ENCODE measurements around the gene PLOD1. TPM values are rescaled to one million over a fixed set of nuclear protein-coding genes. Genes with fewer than 3 reads are reported as not detected.

The PLOD1 gene
- total RNA-seq (2014; rRNA removed; shearing (Covaris generic)): 176 and 183 TPM in 2 replicates

DNA sequence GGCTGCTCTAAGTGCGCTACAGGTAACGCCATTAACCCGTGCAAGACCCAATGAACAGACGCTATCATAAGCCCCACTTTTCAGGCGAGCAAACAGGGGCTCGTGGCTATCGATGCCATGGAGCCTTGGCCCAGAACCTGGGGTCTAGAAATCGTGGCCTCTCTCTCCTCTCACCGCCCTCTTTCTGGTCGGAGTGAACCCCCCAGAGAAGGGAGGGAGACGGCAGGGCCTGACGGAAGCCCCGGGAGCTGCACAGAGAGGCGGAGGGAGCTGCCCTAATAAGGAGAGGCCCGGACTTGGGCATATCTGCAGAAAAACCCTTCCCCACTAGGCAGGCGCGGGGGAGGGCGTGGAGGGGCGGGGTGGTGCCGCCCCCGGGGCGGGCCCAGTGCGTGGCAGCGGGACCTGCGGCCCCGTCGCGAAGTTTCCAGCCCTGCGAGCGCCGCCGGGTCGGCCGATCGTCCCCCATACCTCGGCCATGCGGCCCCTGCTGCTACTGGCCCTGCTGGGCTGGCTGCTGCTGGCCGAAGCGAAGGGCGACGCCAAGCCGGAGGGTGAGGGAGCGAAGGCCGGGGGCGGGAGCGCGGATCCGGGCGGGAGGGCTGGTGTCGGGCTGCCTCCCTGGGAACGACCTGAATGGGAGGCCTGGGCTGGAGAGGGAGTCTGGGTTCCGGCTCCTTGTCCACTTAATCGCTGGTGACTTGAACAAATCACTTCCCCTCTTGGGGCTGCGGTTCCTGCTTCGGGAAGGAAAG lies at the start of gene PLOD1:
TSS of gene PLOD1 (plus strand) at position 416 of the 755 bp plus-strand sequence. CDS start at position 479, 63 bp downstream.

DNA sequence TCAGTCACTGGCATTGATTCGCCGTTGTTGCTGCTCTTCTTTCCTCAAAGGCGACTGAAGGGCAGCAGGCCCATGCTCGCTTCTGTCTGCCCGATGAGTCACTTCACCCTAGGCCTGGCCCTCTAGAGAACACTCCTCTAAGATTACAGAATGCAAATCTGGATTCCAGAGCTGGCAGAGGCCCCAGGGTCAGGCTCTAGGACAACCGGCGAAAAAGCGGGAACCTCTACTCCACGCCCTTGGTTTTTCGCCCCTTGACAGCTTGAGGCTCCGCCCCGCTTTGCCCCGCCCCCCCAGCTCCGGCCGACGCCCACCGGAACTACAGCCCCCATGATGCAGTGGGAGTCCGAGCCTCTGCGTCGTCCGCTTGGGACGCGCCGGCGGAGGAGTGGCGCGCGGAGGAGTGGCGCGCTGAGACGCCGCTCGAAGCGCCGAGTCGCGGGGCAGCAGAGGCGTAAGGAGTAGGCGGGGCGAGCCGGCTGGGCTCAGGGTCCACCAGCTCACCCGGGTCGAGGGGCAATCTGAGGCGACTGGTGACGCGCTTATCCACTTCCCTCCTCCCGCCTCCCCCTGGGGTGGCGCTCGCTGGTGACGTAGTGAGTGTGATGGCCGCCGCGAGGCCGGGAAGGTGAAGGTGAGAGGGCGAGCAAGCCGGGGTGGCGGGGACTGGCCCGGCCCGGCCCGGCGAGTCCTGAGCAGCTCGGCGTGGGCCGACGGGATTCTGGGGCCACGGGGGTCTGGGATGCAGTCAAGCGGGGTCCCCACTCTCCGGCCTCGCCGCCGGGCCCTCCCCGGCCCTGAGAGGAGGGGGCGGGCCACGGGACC lies 45.5 kb downstream of the PLOD1 start, which contains the start of gene MFN2:
TSS of gene MFN2 (plus strand) at position 594 of the 825 bp plus-strand sequence. CDS start 8,725 bp downstream, outside the sequence.

Small RNA genes within 50 kb of the gene (small RNA-seq; reads per million reads assigned to genes)
- gene AL096840.1 (not detected), gene RF00019 (not detected), gene RNU5E-4P (118 reads per million, percentile 96 among the genes with 10 or more reads in this experiment)

Other genes with a start within 250 kb of the PLOD1 start
- gene DRAXIN, start 243.0 kb upstream of the PLOD1 start, total RNA-seq (2014; rRNA removed; shearing (Covaris generic)): 0.04 TPM in 1 of 2 replicates, not detected in the other
- 40.3 and 57.6 TPM in 2 replicates for gene AGTRAP, start 198.6 kb upstream of the PLOD1 start, total RNA-seq (2014; rRNA removed; shearing (Covaris generic))
- 1.3 TPM in 1 of 2 replicates, not detected in the other for gene C1orf167, start 172.5 kb upstream of the PLOD1 start, total RNA-seq (2014; rRNA removed; shearing (Covaris generic))
- gene MTHFR, start 128.8 kb upstream of the PLOD1 start, total RNA-seq (2014; rRNA removed; shearing (Covaris generic)): 14.3 and 14.4 TPM in 2 replicates
- gene CLCN6, start 128.5 kb upstream of the PLOD1 start, total RNA-seq (2014; rRNA removed; shearing (Covaris generic)): 8.9 and 9.5 TPM in 2 replicates
- not detected in 2 replicates for gene NPPA, start 86.9 kb upstream of the PLOD1 start, total RNA-seq (2014; rRNA removed; shearing (Covaris generic))
- gene NPPB, start 75.8 kb upstream of the PLOD1 start, total RNA-seq (2014; rRNA removed; shearing (Covaris generic)): 0.30 TPM in 1 of 2 replicates, not detected in the other
- gene KIAA2013, start 8.3 kb upstream of the PLOD1 start, total RNA-seq (2014; rRNA removed; shearing (Covaris generic)): 45.3 and 51.8 TPM in 2 replicates
- 55.5 and 58.3 TPM in 2 replicates for gene MFN2, start 45.7 kb downstream of the PLOD1 start, total RNA-seq (2014; rRNA removed; shearing (Covaris generic))
- 37.0 and 40.7 TPM in 2 replicates for gene MIIP, start 84.8 kb downstream of the PLOD1 start, total RNA-seq (2014; rRNA removed; shearing (Covaris generic))
- gene TNFRSF8, start 128.6 kb downstream of the PLOD1 start, total RNA-seq (2014; rRNA removed; shearing (Covaris generic)): 0.83 and 0.85 TPM in 2 replicates
- gene TNFRSF1B, start 232.3 kb downstream of the PLOD1 start, total RNA-seq (2014; rRNA removed; shearing (Covaris generic)): 3.6 and 4.1 TPM in 2 replicates